Ovary (tissue), 3 donors: Measurements from ENCODE around the gene UBE2L6.

Experiments used
- CTCF ChIP-seq, 3 donors: fragments of 450-650 bp in 2 of 3; fragments of 200-600 bp in 1 of 3; IDR thresholded peaks; one replicate each; pipeline versions ENCODE4 v1.5.1 to v1.8.0; 2016 to 2022; ENCODE audit warnings: antibody characterized with exemption in 3 of 3, mild to moderate bottlenecking in 1 of 3
- EP300 ChIP-seq: sonication (generic); formaldehyde crosslinking; IDR thresholded peaks from one replicate; pipeline ENCODE4 v1.6.1; 2017; ENCODE audit warnings: antibody characterized with exemption
- POLR2A ChIP-seq: fragments of 450-650 bp; IDR thresholded peaks from one replicate; pipeline ENCODE4 v1.6.1; 2017; ENCODE audit warnings: antibody characterized with exemption, mild to moderate bottlenecking, moderate library complexity
- donor health status: DM: no; HTN: no; CAD: no.

GRCh38 chr11:57523419-57523818, 44.1 kb downstream of the UBE2L6 start:
- TF ChIP-seq POLR2A (no peak), CTCF (IDR thresholded peaks at IDR 0.05) (no peak), EP300 (no peak)
